Stimulated activated CD8-positive, alpha-beta memory T cell treated with anti-CD3 and anti-CD28 coated beads, Interleukin-12 subunit alpha, Interleukin-12 subunit beta, amount 100 ng/mL, for 1 hour (primary cell): ENCODE results near the gene ACAA1.
A peak's percentile ranks its signal among the peaks of the same experiment; 100 is the strongest.
"Not testable (repeated sequence)": the region's sequence is repeated elsewhere in the genome, so short reads cannot be mapped to it uniquely, and the experiment has no call there.

Experiments
- DNase-seq: peaks from one replicate; pipeline ENCODE4 v3.0.0-alpha.2; 2020; ENCODE audit warnings: low read depth

Gene ACAA1, protein sequence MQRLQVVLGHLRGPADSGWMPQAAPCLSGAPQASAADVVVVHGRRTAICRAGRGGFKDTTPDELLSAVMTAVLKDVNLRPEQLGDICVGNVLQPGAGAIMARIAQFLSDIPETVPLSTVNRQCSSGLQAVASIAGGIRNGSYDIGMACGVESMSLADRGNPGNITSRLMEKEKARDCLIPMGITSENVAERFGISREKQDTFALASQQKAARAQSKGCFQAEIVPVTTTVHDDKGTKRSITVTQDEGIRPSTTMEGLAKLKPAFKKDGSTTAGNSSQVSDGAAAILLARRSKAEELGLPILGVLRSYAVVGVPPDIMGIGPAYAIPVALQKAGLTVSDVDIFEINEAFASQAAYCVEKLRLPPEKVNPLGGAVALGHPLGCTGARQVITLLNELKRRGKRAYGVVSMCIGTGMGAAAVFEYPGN

GRCh38 chr3:38136777-38137614, at the start of gene ACAA1:
Gene ACAA1, minus strand, starts transcription at chr3:38137127. Its CDS starts 92 bp downstream, at chr3:38137035.
- peak; percentile 97 for DNase-seq

DNA sequence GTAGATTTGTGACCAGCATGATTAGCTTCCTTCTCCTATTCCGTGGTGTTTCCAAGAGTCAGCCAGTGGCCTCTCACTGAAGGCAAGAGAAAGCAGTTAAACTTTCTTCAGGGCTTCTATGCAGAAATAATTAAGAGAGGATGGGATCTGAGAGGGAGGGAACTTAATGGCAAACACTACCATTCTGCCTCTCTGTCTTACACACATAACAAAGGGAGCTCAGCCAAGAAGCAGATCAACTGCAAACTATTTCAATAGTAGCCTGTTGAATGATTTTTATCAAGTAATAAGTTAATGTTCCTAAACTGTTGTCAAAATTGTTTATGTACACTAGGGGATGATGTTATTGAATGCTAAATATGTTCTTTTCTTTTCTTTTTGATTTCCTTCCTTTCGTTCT, 40.3 kb upstream of the ACAA1 start:
- DNase-seq: no peak

DNA sequence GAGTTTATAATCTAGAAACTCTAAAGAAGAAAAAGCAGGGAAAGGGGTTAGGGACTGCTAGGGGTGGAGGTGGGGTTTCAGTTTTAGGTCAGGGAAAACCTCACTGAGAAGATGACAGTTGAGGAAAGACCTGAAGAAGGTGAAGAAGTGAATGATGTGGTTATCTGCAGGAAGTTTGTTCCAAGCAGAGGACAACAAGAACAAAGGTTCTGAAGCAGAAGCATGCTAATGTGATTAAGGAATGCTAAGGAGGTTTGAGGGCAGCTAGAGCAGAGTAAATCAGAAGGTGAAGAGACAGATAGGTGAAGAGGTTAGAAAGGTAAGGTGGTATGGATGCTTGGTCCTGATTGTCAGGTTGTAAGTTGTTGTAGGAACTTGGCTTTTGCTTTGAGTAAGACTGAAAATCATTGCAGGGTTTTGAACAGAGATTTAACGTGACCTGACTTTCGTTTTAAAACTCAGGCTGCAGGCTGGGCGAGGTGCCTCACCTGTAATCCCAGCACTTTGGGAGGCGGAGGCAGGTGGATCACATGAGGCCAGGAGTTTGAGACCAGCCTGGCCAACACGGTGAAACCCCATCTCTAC, 37.0 kb upstream of the ACAA1 start:
- DNase-seq: no peak

DNA sequence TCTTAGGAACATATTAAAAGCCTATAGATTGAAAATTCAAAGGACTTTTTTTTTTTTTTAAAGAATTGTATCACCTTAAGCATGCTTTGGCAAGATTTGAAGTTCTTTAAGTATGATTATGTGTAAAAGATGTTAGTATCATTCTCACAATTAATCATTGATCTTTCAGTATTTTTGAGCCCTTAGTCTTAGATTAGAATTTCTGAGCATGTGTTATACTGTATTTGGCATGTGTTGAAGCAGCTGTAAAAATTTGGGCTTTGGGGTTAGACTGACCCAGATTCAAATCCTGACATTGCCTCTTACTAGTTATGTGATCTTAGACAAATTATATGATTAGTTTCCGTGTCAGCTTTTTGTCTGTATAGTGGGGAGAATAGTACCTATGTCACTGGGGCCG, 34.7 kb upstream of the ACAA1 start:
- no peak for DNase-seq

DNA sequence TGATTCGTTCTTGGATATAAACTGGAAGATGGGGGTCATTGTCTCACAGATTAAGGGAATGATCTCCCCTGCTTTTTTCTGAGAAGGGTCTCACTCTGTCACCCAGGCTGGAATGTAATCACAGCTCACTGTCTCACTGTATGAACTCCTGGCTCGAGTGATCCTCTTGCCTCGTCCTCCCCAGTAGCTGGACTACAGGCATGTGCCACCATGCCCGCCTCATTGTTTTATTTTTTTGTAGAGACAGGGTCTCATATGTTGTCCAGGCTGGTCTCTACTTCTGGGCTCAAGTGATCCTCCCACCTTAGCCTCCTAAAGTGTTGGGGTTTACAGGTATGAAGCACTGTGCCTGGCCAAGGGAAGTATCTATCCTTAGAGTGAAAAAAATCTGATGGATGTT, 33.8 kb upstream of the ACAA1 start:
- DNase-seq: no peak

- DNase-seq: no peak
Observed at GRCh38 chr3:38169027-38169317, 32.0 kb upstream of the ACAA1 start.

GRCh38 chr3:38168151-38169026, 31.5 kb upstream of the ACAA1 start:
- no peak for DNase-seq

DNA sequence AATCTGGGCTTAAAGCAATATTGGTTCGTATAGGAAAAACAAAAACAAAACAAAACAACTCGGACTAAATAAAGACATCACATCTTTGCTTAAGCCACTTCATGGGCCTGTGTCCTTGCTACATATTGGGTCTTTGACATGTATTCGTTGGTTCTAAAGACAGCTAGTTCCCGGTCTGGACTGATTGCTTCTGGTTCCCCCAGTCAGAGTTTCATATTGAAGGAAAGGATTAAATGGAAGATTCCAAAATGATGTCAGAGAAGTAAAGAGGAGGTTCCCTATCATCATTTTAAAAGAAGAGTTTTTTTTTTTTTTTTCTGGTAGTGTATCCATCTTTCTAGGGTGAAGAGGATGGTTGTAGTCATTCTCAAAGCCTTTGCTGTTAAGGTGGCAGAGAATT, 30.7 kb upstream of the ACAA1 start:
- DNase-seq: no peak

DNA sequence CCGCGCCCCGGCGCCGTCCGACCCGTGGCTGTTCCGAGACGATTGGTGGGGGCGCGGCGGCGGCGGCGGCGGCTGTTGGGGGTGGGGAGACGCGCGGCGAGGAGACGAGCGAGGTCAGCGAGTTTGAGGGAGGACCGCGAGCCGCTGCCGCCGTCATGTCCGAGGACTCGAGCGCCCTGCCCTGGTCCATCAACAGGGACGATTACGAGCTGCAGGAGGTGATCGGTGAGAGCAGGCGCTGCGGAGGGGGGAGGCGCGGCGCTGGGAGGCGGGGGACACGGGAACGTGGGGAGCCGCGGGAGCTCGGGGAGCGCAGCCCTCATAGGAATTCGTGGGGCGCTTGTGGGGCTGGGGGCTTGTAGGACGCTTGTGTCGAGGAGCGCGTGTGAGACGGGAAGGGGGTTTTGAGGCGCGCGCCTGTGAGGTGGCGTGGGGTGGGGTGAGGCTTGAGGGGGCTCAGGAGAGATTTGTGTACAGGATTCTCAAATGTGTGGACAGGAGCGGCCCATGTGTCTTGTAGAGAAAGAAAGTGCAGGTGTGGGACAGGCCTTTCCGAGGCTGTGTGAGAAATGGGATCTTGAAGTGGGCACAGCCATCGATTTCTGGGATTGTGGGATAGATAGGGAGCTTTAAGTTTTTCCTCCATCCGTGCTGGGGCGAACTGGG, 28.9 kb upstream of the ACAA1 start:
- no peak for DNase-seq

DNA sequence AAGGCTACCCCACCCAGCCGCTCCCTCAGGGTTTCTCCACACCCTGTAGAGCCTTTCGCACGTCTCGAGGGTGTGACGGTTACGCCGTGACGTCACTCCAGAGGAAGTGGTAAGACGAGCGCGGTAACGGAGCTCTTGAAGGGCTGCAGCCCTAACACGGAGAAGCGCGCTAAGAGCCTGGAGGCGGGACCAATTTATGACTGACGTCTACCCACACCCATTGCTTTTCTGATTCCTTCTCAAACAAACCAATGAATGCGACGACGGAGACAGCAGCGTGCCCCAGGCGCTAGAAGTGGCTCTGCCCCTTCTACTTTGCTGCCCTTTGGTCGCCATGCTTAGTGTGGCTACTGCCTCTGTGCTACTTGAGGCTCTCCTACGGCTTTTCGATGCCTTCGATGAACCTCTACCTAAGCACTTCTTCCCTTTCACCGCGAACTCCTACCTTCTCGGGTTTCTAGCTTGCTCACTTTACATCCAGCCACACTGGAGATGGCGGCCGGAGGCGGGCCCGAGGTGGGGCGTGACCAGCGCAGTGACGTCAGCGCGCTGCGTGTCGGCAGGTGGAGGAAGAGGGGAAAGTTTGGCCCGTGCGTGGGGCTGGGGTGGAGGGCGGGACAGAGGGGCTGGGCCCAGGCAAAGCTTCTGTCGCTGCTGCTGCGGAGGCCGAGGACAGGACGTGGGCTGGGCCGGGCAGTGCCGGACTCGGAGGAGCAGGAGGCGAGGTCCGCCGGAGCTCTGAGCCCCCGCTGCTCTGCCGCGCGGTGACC, 28.2 kb upstream of the ACAA1 start, which contains the start of gene OXSR1:
OXSR1 (plus strand) TSS at position 586 of the 770 bp plus-strand sequence. CDS start 340 bp downstream, outside the sequence.
- peak; percentile 96 for DNase-seq

GRCh38 chr3:38164643-38164951, 27.7 kb upstream of the ACAA1 start:
- DNase-seq: no peak

DNA sequence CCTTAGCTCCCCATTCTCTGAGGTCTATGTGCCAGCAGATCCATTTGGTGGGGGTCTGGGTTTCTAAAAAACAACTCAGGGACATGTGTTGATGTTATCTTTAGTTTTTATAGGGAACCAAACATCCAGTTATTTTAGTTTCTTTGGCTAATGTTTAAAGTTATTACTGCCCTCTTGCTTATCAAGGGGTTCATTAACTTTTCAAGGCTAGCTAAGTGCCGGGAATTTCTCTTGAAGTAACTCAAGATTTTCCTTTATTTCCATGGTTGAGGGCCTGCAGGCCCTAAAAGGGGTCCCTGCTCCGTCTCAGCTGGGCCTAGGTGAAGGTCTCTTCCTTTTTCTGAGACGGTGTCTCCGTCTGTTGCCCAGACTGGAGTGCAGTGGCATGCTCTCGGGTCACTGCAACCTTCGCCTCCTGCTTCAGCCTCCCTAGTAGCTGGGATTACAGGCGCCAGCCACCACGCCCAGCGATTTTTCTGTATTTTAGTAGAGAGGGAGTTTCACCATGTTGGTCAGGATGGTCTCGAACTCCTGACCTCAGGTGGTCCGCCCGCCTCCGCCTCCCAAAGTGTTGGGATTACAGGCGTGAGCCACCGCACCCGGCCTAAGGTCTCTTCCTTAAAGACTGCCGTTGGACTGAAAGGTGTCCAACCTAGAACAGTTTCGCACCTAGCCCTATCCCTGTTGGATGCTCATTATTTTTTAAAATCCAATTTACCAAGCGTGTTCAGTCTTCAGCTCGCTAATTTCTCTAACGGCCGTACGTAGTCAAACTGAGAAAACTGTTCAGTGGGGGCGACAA, 27.1 kb upstream of the ACAA1 start:
- DNase-seq: no peak

DNA sequence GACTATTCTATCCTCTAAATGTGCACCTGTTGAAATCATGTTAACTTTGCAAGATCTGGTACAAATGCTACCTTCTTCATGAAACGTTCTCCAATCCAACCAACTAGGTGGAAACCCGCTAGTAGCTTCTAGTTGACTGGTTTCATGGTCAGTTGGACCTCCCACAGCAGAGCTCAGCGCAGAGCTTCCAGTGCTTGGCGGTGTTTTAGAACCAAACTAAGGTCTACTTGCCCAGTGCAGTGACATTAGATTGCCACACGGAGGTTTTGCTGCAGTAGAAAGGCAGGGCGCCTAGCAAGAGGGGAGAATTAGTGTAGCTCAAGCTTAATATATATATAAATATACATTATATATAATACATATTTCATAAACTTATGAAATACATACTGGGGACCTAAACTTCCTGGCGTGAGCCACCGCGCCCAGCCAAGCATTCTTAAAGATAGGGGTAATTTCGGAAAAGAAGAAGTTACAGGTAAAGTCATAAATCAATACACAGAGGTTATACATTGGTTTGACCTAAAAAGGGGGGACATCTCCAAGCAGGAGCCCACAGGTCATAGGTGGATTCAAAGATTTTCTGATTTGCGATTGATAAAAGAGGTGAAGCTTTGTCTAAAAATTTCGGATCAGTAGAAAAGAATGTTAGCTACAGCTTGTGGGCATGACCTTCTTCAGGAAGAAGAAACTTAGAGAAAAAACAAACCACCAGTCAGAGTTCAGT, 26.4 kb upstream of the ACAA1 start:
- no peak for DNase-seq

- DNase-seq: not testable (repeated sequence)
Observed at GRCh38 chr3:38160704-38161103, 23.8 kb upstream of the ACAA1 start.

GRCh38 chr3:38158472-38158871, 21.5 kb upstream of the ACAA1 start:
- DNase-seq: no peak

GRCh38 chr3:38157595-38157994, 20.7 kb upstream of the ACAA1 start:
- no peak for DNase-seq

GRCh38 chr3:38157117-38157516, 20.2 kb upstream of the ACAA1 start:
- DNase-seq: no peak

- no peak for DNase-seq
Observed at GRCh38 chr3:38155825-38156224, 18.9 kb upstream of the ACAA1 start.

DNA sequence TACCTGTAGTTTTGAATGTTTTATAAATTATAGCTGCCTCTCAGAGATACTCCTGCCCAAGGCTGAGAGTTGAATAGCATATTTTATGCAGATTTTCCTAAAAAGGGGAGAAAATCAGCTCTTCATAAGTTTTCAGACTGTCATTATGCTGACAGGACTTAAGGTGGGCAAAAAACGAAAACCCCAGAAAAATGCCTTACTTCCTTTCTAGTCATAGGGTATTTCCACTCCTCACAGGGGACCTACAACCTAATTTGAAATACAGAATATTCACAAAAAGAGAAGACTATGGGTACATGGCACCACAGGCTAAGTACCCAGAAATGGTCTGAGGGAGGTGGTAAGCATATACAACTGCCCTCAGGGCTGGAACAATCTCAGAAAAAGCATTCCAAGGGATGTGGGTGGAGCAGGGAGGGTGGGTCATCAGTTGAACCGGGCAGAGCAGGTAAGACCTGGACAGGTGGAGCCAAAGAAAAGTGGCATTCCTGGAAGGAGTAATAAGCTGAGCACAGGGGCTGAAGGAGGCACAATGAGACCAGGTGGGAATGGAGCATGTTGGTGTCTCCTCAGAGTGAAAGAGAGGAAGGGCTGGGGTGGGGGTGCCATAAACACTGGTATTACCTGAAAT, 17.8 kb upstream of the ACAA1 start:
- no peak for DNase-seq
